Stimulated activated CD4-positive, alpha-beta T cell treated with anti-CD3 and anti-CD28 coated beads, Interleukin-12 subunit alpha, Interleukin-12 subunit beta, amount 100 ng/mL, for 24 hours (primary cell): ENCODE measurements around the gene PNKP.

ENCODE experiments used
- DNase-seq, 2 experiments: peaks; one replicate each; pipeline ENCODE4 v3.0.0-alpha.2; 2020; ENCODE audit warnings: low read depth in 2 of 2

Gene PNKP

GRCh38 chr19:49847731-49848696 lies 19.4 kb downstream of the PNKP start:
- no peak for DNase-seq

- DNase-seq: no peak
These were observed 21.0 kb downstream of the PNKP start for GRCh38 chr19:49846408-49846807.

- no peak for DNase-seq
These were observed 22.0 kb downstream of the PNKP start for GRCh38 chr19:49845414-49845813.

GRCh38 chr19:49844138-49845095 lies 23.0 kb downstream of the PNKP start:
- DNase-seq: no peak

GRCh38 chr19:49843265-49843664 lies 24.1 kb downstream of the PNKP start:
- DNase-seq: no peak

GRCh38 chr19:49840736-49841249 lies 26.6 kb downstream of the PNKP start:
- DNase-seq: no peak

GRCh38 chr19:49840321-49840720 lies 27.1 kb downstream of the PNKP start:
- DNase-seq: no peak

GRCh38 chr19:49839713-49840112 lies 27.7 kb downstream of the PNKP start:
- no peak for DNase-seq

GRCh38 chr19:49838885-49839588 lies 28.3 kb downstream of the PNKP start:
- no peak for DNase-seq

GRCh38 chr19:49837425-49837824 lies 30.0 kb downstream of the PNKP start:
- DNase-seq: no peak

GRCh38 chr19:49837009-49837310 lies 30.4 kb downstream of the PNKP start:
- no peak for DNase-seq

- no peak for DNase-seq
These were observed 31.0 kb downstream of the PNKP start for GRCh38 chr19:49836176-49837008.

GRCh38 chr19:49835562-49835961 lies 31.8 kb downstream of the PNKP start:
- no peak for DNase-seq

GRCh38 chr19:49833599-49833998 lies 33.8 kb downstream of the PNKP start:
- no peak for DNase-seq

GRCh38 chr19:49832556-49832955 lies 34.8 kb downstream of the PNKP start:
- no peak for DNase-seq

- DNase-seq: no peak
These were observed 35.8 kb downstream of the PNKP start for GRCh38 chr19:49831592-49831991.

GRCh38 chr19:49830766-49831165 lies 36.6 kb downstream of the PNKP start:
- no peak for DNase-seq

- DNase-seq: no peak
These were observed 37.7 kb downstream of the PNKP start for GRCh38 chr19:49829721-49830120.

GRCh38 chr19:49829200-49829599 lies 38.2 kb downstream of the PNKP start:
- DNase-seq: no peak

GRCh38 chr19:49827034-49827433 lies 40.3 kb downstream of the PNKP start:
- no peak for DNase-seq

GRCh38 chr19:49824662-49825061 lies 42.7 kb downstream of the PNKP start:
- no peak for DNase-seq
